Sigmoid colon (tissue), 4 donors: ENCODE measurements around the gene IL1RN.

Source experiments
- EP300 ChIP-seq, 4 donors: sonication (generic); formaldehyde crosslinking; IDR thresholded peaks; one replicate each; pipeline ENCODE4 v1.6.1; 2017; ENCODE audit warnings: antibody characterized with exemption in 4 of 4
- POLR2A ChIP-seq, 2 donors: fragments of 450-650 bp; IDR thresholded peaks; one replicate each; pipeline ENCODE4 v1.6.1; 2016; ENCODE audit warnings: antibody characterized with exemption in 2 of 2, mild to moderate bottlenecking in 2 of 2, moderate library complexity in 2 of 2
- TF ChIP-seq, protein P1 (sequence below), 4 experiments: fragments of 450-650 bp in 3 of 4; fragments of 200-600 bp in 1 of 4; IDR thresholded peaks; one replicate each; pipeline ENCODE4 v1.5.1; 2016 to 2019; ENCODE audit warnings: antibody characterized with exemption in 4 of 4, mild to moderate bottlenecking in 3 of 4, moderate library complexity in 2 of 4

DNA sequence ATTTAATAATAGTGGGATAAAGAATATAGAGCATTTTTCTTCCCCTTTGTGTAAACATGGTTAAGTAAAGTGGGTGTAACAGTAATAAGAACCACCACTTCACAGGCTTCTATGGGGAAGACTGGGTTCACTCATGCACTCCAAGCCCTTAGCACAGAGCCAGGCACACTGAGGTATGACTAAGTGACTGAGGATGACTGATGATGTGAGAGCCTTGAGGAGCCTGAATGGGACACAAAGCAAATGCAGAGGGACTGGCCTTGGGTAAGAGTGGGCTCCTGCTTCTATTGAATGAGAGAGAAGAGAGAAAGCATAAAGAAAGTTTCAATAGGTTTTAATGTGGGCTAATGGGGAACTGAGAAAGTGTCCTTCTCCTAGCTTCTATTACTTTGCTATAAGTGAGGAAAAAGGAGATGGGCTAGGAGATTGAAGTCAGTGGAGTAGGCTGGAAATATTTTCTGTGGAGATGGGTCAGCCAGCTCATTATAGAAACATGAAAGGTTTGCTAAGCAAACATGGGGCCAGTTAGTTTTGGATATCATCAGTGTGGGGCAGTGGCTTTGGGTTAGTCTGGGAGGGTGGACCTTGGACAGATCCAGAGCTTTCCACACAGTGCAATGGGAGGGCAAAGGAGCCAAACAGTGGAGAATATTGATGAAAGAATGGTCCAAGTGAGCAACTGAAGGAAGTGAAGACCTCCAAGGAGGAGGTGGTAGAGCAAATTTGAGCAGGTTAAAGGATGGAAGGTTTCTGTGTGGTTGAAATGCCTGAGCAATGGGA is 39.0 kb upstream of the IL1RN start:
- TF ChIP-seq, protein P1, sequence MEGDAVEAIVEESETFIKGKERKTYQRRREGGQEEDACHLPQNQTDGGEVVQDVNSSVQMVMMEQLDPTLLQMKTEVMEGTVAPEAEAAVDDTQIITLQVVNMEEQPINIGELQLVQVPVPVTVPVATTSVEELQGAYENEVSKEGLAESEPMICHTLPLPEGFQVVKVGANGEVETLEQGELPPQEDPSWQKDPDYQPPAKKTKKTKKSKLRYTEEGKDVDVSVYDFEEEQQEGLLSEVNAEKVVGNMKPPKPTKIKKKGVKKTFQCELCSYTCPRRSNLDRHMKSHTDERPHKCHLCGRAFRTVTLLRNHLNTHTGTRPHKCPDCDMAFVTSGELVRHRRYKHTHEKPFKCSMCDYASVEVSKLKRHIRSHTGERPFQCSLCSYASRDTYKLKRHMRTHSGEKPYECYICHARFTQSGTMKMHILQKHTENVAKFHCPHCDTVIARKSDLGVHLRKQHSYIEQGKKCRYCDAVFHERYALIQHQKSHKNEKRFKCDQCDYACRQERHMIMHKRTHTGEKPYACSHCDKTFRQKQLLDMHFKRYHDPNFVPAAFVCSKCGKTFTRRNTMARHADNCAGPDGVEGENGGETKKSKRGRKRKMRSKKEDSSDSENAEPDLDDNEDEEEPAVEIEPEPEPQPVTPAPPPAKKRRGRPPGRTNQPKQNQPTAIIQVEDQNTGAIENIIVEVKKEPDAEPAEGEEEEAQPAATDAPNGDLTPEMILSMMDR (IDR thresholded peaks at IDR 0.05) = no peak
- TF ChIP-seq EP300 (IDR thresholded peaks at IDR 0.05) (no peak), POLR2A (IDR thresholded peaks at IDR 0.05) (no peak)
